ENCODE data around the gene RPS16. TPM values are rescaled to one million over a fixed set of nuclear protein-coding genes. Genes with fewer than 3 reads are reported as not detected.

Gene RPS16
- total RNA-seq, 1 donor, result 71.4 TPM

GRCh38 chr19:39408392-39409207 lies 27.1 kb downstream of the RPS16 start:
- Histone ChIP-seq H3K27me3 (ENCODE audit: insufficient read depth, low read length) (no peaks in the 10 kb centered on the region), H3K4me1 (ENCODE audit: insufficient read depth, low read length) (peaks cover 52% of the 10 kb centered on the region), H3K4me3 (ENCODE audit: low read length) (peak overlapping the region; percentile 100), H3K9me3 (ENCODE audit: low read depth, low read length) (no peaks in the 10 kb centered on the region)

GRCh38 chr19:39407660-39408391 lies 27.9 kb downstream of the RPS16 start:
- Histone ChIP-seq H3K4me1 (ENCODE audit: insufficient read depth, low read length) (peaks cover 57% of the 10 kb centered on the region), H3K27me3 (ENCODE audit: insufficient read depth, low read length) (no peaks in the 10 kb centered on the region), H3K9me3 (ENCODE audit: low read depth, low read length) (no peaks in the 10 kb centered on the region), H3K4me3 (ENCODE audit: low read length) (peak overlapping the region; percentile 100)

- Histone ChIP-seq H3K9me3 (ENCODE audit: low read depth, low read length) (no peaks in the 10 kb centered on the region), H3K27me3 (ENCODE audit: insufficient read depth, low read length) (no peaks in the 10 kb centered on the region), H3K4me3 (ENCODE audit: low read length) (peak overlapping the region; percentile 100), H3K4me1 (ENCODE audit: insufficient read depth, low read length) (peaks cover 62% of the 10 kb centered on the region)
Measured at GRCh38 chr19:39407410-39407659, 28.4 kb downstream of the RPS16 start.

- peaks cover 66% of the 10 kb centered on the region for H3K4me1 ChIP-seq (ENCODE audit: insufficient read depth, low read length)
- no peaks in the 10 kb centered on the region for H3K27me3 ChIP-seq (ENCODE audit: insufficient read depth, low read length)
- no peaks in the 10 kb centered on the region for H3K9me3 ChIP-seq (ENCODE audit: low read depth, low read length)
- H3K4me3 ChIP-seq (ENCODE audit: low read length), result peak within 1 kb of the TSS; percentile 100
Measured at GRCh38 chr19:39406656-39407409, 28.9 kb downstream of the RPS16 start, which contains the start of gene ZFP36. ZFP36 (plus strand) TSS chr19:39406847; CDS start chr19:39406905, 58 bp downstream.

GRCh38 chr19:39405958-39406655 lies 29.6 kb downstream of the RPS16 start:
- Histone ChIP-seq H3K4me1 (ENCODE audit: insufficient read depth, low read length) (peaks cover 66% of the 10 kb centered on the region), H3K4me3 (ENCODE audit: low read length) (peak overlapping the region; percentile 100), H3K9me3 (ENCODE audit: low read depth, low read length) (no peaks in the 10 kb centered on the region), H3K27me3 (ENCODE audit: insufficient read depth, low read length) (no peaks in the 10 kb centered on the region)

- H3K9me3 ChIP-seq (ENCODE audit: low read depth, low read length), result no peaks in the 10 kb centered on the region
- peak overlapping the region; percentile 100 for H3K4me3 ChIP-seq (ENCODE audit: low read length)
- peaks cover 66% of the 10 kb centered on the region for H3K4me1 ChIP-seq (ENCODE audit: insufficient read depth, low read length)
- H3K27me3 ChIP-seq (ENCODE audit: insufficient read depth, low read length), result no peaks in the 10 kb centered on the region
Measured at GRCh38 chr19:39405261-39405957, 30.3 kb downstream of the RPS16 start.

GRCh38 chr19:39403331-39404312 lies 32.1 kb downstream of the RPS16 start:
- peak overlapping the region; percentile 53 for H3K4me3 ChIP-seq (ENCODE audit: low read length)
- no peaks in the 10 kb centered on the region for H3K9me3 ChIP-seq (ENCODE audit: low read depth, low read length)
- H3K27me3 ChIP-seq (ENCODE audit: insufficient read depth, low read length), result no peaks in the 10 kb centered on the region
- peaks cover 78% of the 10 kb centered on the region for H3K4me1 ChIP-seq (ENCODE audit: insufficient read depth, low read length)

- Histone ChIP-seq H3K4me3 (ENCODE audit: low read length) (peak overlapping the region; percentile 53), H3K9me3 (ENCODE audit: low read depth, low read length) (no peaks in the 10 kb centered on the region), H3K27me3 (ENCODE audit: insufficient read depth, low read length) (no peaks in the 10 kb centered on the region), H3K4me1 (ENCODE audit: insufficient read depth, low read length) (peaks cover 84% of the 10 kb centered on the region)
Measured at GRCh38 chr19:39402346-39403300, 33.1 kb downstream of the RPS16 start.

GRCh38 chr19:39401549-39402345 lies 34.0 kb downstream of the RPS16 start:
- Histone ChIP-seq H3K27me3 (ENCODE audit: insufficient read depth, low read length) (no peaks in the 10 kb centered on the region), H3K4me1 (ENCODE audit: insufficient read depth, low read length) (peaks cover 91% of the 10 kb centered on the region), H3K4me3 (ENCODE audit: low read length) (no peak overlapping the region), H3K9me3 (ENCODE audit: low read depth, low read length) (no peaks in the 10 kb centered on the region)

GRCh38 chr19:39401070-39401548 lies 34.6 kb downstream of the RPS16 start:
- Histone ChIP-seq H3K4me3 (ENCODE audit: low read length) (no peak overlapping the region), H3K27me3 (ENCODE audit: insufficient read depth, low read length) (no peaks in the 10 kb centered on the region), H3K9me3 (ENCODE audit: low read depth, low read length) (no peaks in the 10 kb centered on the region), H3K4me1 (ENCODE audit: insufficient read depth, low read length) (peaks cover 89% of the 10 kb centered on the region)

- Histone ChIP-seq H3K4me1 (ENCODE audit: insufficient read depth, low read length) (peaks cover 79% of the 10 kb centered on the region), H3K4me3 (ENCODE audit: low read length) (no peak overlapping the region), H3K27me3 (ENCODE audit: insufficient read depth, low read length) (no peaks in the 10 kb centered on the region), H3K9me3 (ENCODE audit: low read depth, low read length) (no peaks in the 10 kb centered on the region)
Measured at GRCh38 chr19:39400061-39400460, 35.7 kb downstream of the RPS16 start.

- Histone ChIP-seq H3K4me1 (ENCODE audit: insufficient read depth, low read length) (peaks cover 75% of the 10 kb centered on the region), H3K4me3 (ENCODE audit: low read length) (no peak overlapping the region), H3K9me3 (ENCODE audit: low read depth, low read length) (no peaks in the 10 kb centered on the region), H3K27me3 (ENCODE audit: insufficient read depth, low read length) (no peaks in the 10 kb centered on the region)
Measured at GRCh38 chr19:39399668-39400050, 36.1 kb downstream of the RPS16 start.
